ENCODE data around the gene NIFK. TPM values are rescaled to one million over a fixed set of nuclear protein-coding genes. Genes with fewer than 3 reads are reported as not detected.

Gene NIFK
- total and polyA plus RNA-seq, 2 donors, result 28.1 to 72.0 TPM

Other genes starting within 250 kb of the NIFK start
- under 0.01 TPM for gene RNU4ATAC, start 206.0 kb downstream of the NIFK start, total RNA-seq
- not detected for gene RNU4ATAC, start 206.0 kb downstream of the NIFK start, polyA plus RNA-seq
- 109 TPM for gene CLASP1, start 87.4 kb downstream of the NIFK start, total RNA-seq
- 25.4 TPM for gene CLASP1, start 87.4 kb downstream of the NIFK start, polyA plus RNA-seq
- 58.8 TPM for gene TSN, start 18.8 kb upstream of the NIFK start, total RNA-seq
- gene TSN, start 18.8 kb upstream of the NIFK start, polyA plus RNA-seq, result 34.6 TPM